ENCODE measurements around the gene SERTM2.

GRCh38 chrX:111492085-111492484 lies 19.4 kb upstream of the SERTM2 start:
- no peak for TF ChIP-seq CTCF (optimal IDR thresholded peaks at IDR 0.05 in 1 of 3, IDR thresholded peaks at IDR 0.05 in 1 of 3, conservative IDR thresholded peaks at IDR 0.05 in 1 of 3; ENCODE audit: extremely low read depth in 1 of 3, insufficient read depth in 2 of 3, low read length in 3 of 3)
- TF ChIP-seq EZH2 (IDR thresholded peaks at IDR 0.05; ENCODE audit: low read length): no peak
